GM21526 (cell line): ENCODE data around the gene USP12.

Experiments
- ATAC-seq: cut with Tn5 transposase; IDR thresholded peaks from one replicate; pipeline ENCODE4 v1.9.1; 2021; ENCODE audit warnings: moderate library complexity; ENCODE audit not compliant: unreplicated experiment, low FRiP score

USP12 gene

GRCh38 chr13:27186295-27186694 is 14.7 kb upstream of the USP12 start:
- ATAC-seq, result no peak

- no peak for ATAC-seq
Observed at GRCh38 chr13:27183561-27184147, 12.0 kb upstream of the USP12 start.

GRCh38 chr13:27182844-27183497 is 11.4 kb upstream of the USP12 start:
- no peak for ATAC-seq

GRCh38 chr13:27182054-27182453 is 10.4 kb upstream of the USP12 start:
- ATAC-seq, result no peak

- no peak for ATAC-seq
Observed at GRCh38 chr13:27177852-27178251, 6.2 kb upstream of the USP12 start.

GRCh38 chr13:27176470-27177410 is 5.1 kb upstream of the USP12 start:
- no peak for ATAC-seq

- no peak for ATAC-seq
Observed at GRCh38 chr13:27174766-27175455, 3.3 kb upstream of the USP12 start.

GRCh38 chr13:27172495-27172842 is 858 bp upstream of the USP12 start:
- ATAC-seq, result no peak

- ATAC-seq, result peak; percentile 63
Observed at GRCh38 chr13:27171827-27172494, 350 bp upstream of the USP12 start.

- peak; percentile 7 for ATAC-seq
Observed at GRCh38 chr13:27170516-27171243, 931 bp downstream of the USP12 start.

- ATAC-seq, result no peak
Observed at GRCh38 chr13:27170221-27170515, 1.4 kb downstream of the USP12 start.

GRCh38 chr13:27168906-27169657 is 2.5 kb downstream of the USP12 start:
- no peak for ATAC-seq

GRCh38 chr13:27168086-27168485 is 3.5 kb downstream of the USP12 start:
- ATAC-seq, result no peak

- ATAC-seq, result no peak
Observed at GRCh38 chr13:27166313-27166712, 5.3 kb downstream of the USP12 start.

GRCh38 chr13:27161980-27162379 is 9.6 kb downstream of the USP12 start:
- no peak for ATAC-seq

GRCh38 chr13:27161423-27161822 is 10.2 kb downstream of the USP12 start:
- ATAC-seq, result no peak

- no peak for ATAC-seq
Observed at GRCh38 chr13:27160657-27161295, 10.8 kb downstream of the USP12 start.

GRCh38 chr13:27159806-27160563 is 11.6 kb downstream of the USP12 start:
- ATAC-seq, result no peak
